Measurements from ENCODE around the gene PDSS2. TPM values are rescaled to one million over a fixed set of nuclear protein-coding genes. Genes with fewer than 3 reads are reported as not detected.

The PDSS2 gene
- total and polyA plus RNA-seq, 2 of the 8 experiments (the other 6 are each of a cell fraction or from before 2014, with no cell fraction given), result 10.7 to 16.1 TPM

GRCh38 chr6:107187630-107188029 is 271.7 kb downstream of the PDSS2 start (continued):
- TF ChIP-seq USF2 (IDR thresholded peaks at IDR 0.05; ENCODE audit: low read length) (no peak), SP2 (IDR thresholded peaks at IDR 0.05; ENCODE audit: low read length) (no peak)
